Right lobe of liver (tissue), 4 donors: ENCODE measurements around the gene PIK3CG.

ENCODE experiments used
- POLR2A ChIP-seq: fragments of 450-650 bp; IDR thresholded peaks from one replicate; pipeline ENCODE4 v1.6.1; 2017; ENCODE audit warnings: antibody characterized with exemption, mild to moderate bottlenecking
- TF ChIP-seq, protein P1 (sequence below), 4 donors: fragments of 200-600 bp in 3 of 4; fragments of 450-650 bp in 1 of 4; IDR thresholded peaks; one replicate each; pipeline versions ENCODE4 v1.5.1 to v1.8.0; 2016 to 2022; ENCODE audit warnings: antibody characterized with exemption in 4 of 4, mild to moderate bottlenecking in 2 of 4
- donor health status: DM: no; HTN: no; CAD: no.
- donor health status: DM: no; HTN: no; CAD: no.
- donor health status: DM: no; HTN: yes; CAD: no.

DNA sequence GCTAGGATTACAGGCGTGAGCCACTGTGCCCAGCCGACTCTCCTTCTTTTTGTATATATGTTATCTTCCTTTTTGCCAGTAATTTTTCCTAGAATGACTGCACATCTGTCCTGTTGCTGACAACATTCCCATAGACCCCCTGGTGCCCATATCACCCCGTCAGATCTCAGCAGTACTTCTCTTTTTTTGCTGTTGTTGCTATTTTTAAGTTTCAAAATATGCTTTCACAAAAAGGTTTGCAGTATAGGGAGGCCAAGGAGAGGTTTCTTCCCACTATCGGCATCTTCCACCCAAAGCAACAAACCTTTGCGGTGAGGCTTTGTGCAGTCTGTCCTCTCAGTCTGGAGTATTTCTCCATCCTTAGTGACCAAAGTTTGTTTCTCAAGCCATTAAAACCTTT, 23.1 kb downstream of the PIK3CG start:
- TF ChIP-seq, protein P1, sequence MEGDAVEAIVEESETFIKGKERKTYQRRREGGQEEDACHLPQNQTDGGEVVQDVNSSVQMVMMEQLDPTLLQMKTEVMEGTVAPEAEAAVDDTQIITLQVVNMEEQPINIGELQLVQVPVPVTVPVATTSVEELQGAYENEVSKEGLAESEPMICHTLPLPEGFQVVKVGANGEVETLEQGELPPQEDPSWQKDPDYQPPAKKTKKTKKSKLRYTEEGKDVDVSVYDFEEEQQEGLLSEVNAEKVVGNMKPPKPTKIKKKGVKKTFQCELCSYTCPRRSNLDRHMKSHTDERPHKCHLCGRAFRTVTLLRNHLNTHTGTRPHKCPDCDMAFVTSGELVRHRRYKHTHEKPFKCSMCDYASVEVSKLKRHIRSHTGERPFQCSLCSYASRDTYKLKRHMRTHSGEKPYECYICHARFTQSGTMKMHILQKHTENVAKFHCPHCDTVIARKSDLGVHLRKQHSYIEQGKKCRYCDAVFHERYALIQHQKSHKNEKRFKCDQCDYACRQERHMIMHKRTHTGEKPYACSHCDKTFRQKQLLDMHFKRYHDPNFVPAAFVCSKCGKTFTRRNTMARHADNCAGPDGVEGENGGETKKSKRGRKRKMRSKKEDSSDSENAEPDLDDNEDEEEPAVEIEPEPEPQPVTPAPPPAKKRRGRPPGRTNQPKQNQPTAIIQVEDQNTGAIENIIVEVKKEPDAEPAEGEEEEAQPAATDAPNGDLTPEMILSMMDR (IDR thresholded peaks at IDR 0.05) = no peak
- TF ChIP-seq POLR2A = no peak
